Uterus (tissue), 2 donors: ENCODE measurements around the gene NFE2L1.

Experiments used
- POLR2A ChIP-seq, 2 donors: fragments of 450-650 bp; IDR thresholded peaks; one replicate each; pipeline ENCODE4 v1.6.1; 2016; ENCODE audit warnings: antibody characterized with exemption in 2 of 2, mild to moderate bottlenecking in 1 of 2, moderate library complexity in 1 of 2
- TF ChIP-seq, protein P1 (sequence below), 4 experiments: fragments of 200-600 bp in 2 of 4; fragments of 450-650 bp in 2 of 4; sonication (generic) in 2 of 4; IDR thresholded peaks; one replicate each; pipeline ENCODE4 v1.5.1; 2016 to 2019; ENCODE audit warnings: antibody characterized with exemption in 4 of 4, mild to moderate bottlenecking in 2 of 4, moderate library complexity in 1 of 4

DNA sequence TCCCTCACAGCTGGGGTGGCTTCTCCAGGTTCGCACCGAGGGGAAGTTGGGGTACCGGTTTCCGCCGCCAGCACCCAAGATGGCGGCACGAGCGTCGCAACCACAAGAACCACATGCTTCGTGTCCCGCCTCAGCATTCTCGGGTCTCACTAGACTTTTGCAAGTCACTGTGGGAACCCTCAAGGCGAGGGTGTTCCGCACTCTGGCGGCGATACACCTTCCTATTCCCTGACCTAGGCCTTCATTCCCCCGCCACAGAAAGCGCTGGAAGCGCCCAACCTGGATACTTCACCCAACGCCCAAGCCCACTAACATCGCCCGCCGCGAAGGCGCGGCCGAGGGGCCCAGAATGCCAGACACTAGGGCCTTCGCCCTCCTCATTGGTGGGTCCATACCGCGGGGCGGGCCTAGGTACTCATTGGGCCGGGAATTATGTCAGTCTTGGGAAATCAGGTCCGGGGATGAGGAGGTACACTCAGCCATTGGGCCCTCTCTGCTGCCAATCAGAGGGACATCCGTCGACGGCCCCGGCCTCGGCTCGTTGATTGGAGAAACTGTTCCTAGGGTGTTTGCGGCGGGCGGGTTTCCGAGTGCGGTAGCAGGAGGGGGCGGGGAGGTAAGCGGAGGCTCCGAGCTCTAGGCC is at the start of gene NFE2L1:
- TF ChIP-seq, protein P1, sequence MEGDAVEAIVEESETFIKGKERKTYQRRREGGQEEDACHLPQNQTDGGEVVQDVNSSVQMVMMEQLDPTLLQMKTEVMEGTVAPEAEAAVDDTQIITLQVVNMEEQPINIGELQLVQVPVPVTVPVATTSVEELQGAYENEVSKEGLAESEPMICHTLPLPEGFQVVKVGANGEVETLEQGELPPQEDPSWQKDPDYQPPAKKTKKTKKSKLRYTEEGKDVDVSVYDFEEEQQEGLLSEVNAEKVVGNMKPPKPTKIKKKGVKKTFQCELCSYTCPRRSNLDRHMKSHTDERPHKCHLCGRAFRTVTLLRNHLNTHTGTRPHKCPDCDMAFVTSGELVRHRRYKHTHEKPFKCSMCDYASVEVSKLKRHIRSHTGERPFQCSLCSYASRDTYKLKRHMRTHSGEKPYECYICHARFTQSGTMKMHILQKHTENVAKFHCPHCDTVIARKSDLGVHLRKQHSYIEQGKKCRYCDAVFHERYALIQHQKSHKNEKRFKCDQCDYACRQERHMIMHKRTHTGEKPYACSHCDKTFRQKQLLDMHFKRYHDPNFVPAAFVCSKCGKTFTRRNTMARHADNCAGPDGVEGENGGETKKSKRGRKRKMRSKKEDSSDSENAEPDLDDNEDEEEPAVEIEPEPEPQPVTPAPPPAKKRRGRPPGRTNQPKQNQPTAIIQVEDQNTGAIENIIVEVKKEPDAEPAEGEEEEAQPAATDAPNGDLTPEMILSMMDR (IDR thresholded peaks at IDR 0.05) = peak in 2 of 4 experiments; percentile 10 to 14
- peak; percentile 47 to 62 for TF ChIP-seq POLR2A (IDR thresholded peaks at IDR 0.05)
